ENCODE measurements around the gene ZMYND11. TPM values are rescaled to one million over a fixed set of nuclear protein-coding genes. Genes with fewer than 3 reads are reported as not detected.
A peak's percentile ranks its signal among the peaks of the same experiment; 100 is the strongest.
"Not testable (repeated sequence)": the region's sequence is repeated elsewhere in the genome, so short reads cannot be mapped to it uniquely, and the experiment has no call there.

Gene ZMYND11
- total RNA-seq, 1 donor from 2014 or later = 49.2 TPM

DNA sequence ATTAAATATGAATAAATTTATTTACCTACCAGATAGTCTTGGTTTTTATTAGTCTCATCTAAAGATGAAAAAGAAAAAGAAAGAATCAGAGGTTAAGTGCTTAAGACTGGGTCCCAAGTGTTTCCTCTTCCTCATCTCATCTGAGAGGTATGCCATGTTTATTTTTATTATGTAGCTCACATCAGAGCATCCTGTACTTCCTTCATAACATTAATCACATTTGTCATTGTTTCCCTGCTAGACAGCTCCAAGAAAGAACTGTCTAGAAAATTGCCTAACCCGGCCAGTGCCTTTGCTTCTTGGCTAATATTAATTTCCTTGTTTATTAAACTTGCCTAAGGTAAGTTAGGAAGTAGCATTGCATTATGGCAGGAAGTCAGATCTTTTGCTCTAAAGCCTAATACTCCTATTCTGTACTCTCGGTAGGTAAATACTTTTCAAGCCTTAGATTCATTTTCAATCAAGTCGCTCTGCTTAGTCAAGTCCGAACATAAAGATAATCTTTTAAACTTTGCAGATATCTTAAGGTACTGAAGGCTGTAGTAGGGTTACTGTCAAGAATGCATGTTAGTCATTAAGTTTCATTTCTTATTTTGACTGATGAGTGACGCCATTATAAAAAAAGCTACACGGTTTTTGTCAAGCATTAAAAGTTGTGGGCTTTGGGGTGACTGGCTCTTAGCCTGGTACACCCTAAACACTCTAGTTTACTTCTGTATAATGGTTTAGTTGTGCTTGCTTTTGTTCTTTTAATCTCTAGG lies 47.4 kb downstream of the ZMYND11 start:
- Histone ChIP-seq H3K27me3 (ENCODE audit: control insufficient read depth, insufficient read depth, low read length) (no peaks in the 10 kb centered on the region), H3K36me3 (ENCODE audit: control insufficient read depth, insufficient read depth, low read length) (peaks cover 2% of the 10 kb centered on the region), H3K4me3 (ENCODE audit: low read depth, low read length) (no peak overlapping the region)
- DNase-seq (ENCODE audit: low read depth) (peak; percentile 11), FAIRE-seq (no peak)
- TF ChIP-seq, protein P1, sequence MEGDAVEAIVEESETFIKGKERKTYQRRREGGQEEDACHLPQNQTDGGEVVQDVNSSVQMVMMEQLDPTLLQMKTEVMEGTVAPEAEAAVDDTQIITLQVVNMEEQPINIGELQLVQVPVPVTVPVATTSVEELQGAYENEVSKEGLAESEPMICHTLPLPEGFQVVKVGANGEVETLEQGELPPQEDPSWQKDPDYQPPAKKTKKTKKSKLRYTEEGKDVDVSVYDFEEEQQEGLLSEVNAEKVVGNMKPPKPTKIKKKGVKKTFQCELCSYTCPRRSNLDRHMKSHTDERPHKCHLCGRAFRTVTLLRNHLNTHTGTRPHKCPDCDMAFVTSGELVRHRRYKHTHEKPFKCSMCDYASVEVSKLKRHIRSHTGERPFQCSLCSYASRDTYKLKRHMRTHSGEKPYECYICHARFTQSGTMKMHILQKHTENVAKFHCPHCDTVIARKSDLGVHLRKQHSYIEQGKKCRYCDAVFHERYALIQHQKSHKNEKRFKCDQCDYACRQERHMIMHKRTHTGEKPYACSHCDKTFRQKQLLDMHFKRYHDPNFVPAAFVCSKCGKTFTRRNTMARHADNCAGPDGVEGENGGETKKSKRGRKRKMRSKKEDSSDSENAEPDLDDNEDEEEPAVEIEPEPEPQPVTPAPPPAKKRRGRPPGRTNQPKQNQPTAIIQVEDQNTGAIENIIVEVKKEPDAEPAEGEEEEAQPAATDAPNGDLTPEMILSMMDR (IDR thresholded peaks at IDR 0.05; ENCODE audit: insufficient read depth, low read length, severe bottlenecking) = no peak

DNA sequence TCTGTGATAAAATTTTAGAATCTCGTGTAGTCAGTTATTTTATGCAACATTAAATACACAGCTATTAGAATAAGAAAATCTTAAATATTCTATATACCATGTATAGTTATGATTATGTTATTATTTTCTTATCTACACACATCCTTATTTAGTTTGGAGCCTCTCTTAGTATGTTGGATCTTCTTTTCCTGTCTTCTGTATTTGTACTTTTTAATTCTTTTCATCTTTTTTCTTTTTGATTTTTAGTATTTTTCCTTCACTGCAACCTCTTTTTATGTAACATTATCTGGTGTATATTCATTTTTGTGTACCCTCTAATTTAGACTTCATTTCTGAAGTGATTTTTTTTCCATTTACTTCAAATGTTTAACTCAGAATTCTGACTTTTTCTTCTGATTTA lies 48.9 kb downstream of the ZMYND11 start:
- Histone ChIP-seq H3K36me3 (ENCODE audit: control insufficient read depth, insufficient read depth, low read length) (peaks cover 2% of the 10 kb centered on the region), H3K27me3 (ENCODE audit: control insufficient read depth, insufficient read depth, low read length) (no peaks in the 10 kb centered on the region), H3K4me3 (ENCODE audit: low read depth, low read length) (no peak overlapping the region)
- TF ChIP-seq, protein P1 (IDR thresholded peaks at IDR 0.05; ENCODE audit: insufficient read depth, low read length, severe bottlenecking) = no peak
- no peak for DNase-seq (ENCODE audit: low read depth)
- no peak for FAIRE-seq

DNA sequence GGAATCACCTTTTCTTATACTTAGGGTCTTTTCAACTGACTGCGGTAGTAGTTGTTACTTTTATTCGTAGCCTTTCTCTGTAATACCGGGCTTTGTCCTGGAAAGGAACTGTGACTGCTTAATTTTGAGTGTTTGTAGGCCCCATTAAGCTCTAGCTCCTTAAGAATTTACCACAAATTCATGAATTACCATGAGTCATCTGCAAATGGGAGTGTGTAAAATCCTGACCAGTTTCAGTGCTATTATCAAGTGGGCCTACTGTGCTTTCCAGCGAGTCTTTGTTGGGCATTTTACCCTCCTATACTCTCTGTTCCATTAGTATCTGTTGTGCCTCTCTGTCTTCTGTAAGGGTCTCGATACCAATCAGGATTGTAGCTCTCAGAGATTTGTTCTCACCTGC lies 49.7 kb downstream of the ZMYND11 start:
- H3K27me3 ChIP-seq (ENCODE audit: control insufficient read depth, insufficient read depth, low read length) = no peaks in the 10 kb centered on the region
- peaks cover 2% of the 10 kb centered on the region for H3K36me3 ChIP-seq (ENCODE audit: control insufficient read depth, insufficient read depth, low read length)
- TF ChIP-seq, protein P1 (IDR thresholded peaks at IDR 0.05; ENCODE audit: insufficient read depth, low read length, severe bottlenecking) = no peak
- no peak overlapping the region for H3K4me3 ChIP-seq (ENCODE audit: low read depth, low read length)
- no peak for FAIRE-seq
- DNase-seq (ENCODE audit: low read depth) = peak; percentile 10

DNA sequence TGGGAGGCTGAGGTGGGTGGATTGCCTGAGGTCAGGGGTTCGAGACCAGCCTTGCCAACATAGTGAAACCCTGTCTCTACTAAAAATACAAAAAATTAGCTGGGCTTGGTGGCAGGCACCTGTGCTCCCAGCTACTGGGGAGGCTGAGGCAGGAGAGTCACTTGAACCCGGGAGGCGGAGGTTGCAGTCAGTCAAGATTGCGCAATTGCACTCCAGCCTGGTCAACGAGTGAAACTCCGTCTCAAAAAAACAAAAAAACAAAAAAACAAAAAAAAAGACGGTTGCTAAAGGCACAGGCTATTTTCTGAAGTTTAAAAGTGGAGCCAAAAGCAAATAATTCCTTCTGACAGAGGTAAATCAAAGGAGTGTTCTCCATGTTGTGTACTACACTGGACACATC lies 50.3 kb downstream of the ZMYND11 start:
- H3K36me3 ChIP-seq (ENCODE audit: control insufficient read depth, insufficient read depth, low read length); FAIRE-seq; H3K27me3 ChIP-seq (ENCODE audit: control insufficient read depth, insufficient read depth, low read length); DNase-seq (ENCODE audit: low read depth); H3K4me3 ChIP-seq (ENCODE audit: low read depth, low read length): not testable (repeated sequence)

DNA sequence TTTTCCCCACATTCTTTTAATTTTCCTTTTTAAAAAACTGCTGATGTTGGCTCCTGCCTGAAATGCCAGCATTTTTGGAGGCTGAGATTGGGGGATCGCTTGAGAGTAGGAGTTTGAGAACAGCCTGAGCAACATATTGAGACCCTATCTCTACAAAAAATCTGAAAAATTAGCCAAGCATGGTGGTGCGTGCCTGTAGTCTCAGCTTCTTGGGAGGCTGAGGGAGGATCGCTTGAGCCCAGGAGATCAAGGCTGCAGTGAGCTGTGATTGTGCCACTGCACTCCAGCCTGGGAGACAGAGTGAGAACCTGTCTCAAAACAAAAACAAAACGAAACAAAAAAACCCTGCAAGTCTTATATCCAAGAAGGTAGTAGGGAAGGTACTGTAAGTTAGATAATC lies 51.7 kb downstream of the ZMYND11 start:
- TF ChIP-seq, protein P1 (IDR thresholded peaks at IDR 0.05; ENCODE audit: insufficient read depth, low read length, severe bottlenecking) = no peak
- Histone ChIP-seq H3K36me3 (ENCODE audit: control insufficient read depth, insufficient read depth, low read length) (no peaks in the 10 kb centered on the region), H3K27me3 (ENCODE audit: control insufficient read depth, insufficient read depth, low read length) (no peaks in the 10 kb centered on the region), H3K4me3 (ENCODE audit: low read depth, low read length) (no peak overlapping the region)
- FAIRE-seq = no peak
- no peak for DNase-seq (ENCODE audit: low read depth)

DNA sequence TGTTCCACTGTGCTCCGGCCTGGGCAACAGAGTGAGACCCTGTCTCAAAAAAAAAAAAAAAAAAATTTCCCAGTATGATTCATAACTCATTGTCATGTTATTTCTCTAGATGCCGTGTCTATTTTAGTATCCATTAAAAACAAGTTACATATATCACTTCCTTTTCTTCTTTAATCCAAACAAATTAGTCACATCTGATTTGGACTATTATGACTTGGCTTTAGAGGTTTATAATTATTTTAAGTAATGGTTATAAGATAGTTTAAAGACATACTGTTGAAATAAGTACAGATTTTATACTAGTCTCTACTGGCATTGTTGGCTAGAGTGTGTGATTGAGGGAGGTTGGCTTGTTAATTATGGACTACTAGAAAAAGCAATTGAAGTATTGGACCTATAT lies 53.3 kb downstream of the ZMYND11 start:
- Histone ChIP-seq H3K27me3 (ENCODE audit: control insufficient read depth, insufficient read depth, low read length) (no peaks in the 10 kb centered on the region), H3K36me3 (ENCODE audit: control insufficient read depth, insufficient read depth, low read length) (no peaks in the 10 kb centered on the region), H3K4me3 (ENCODE audit: low read depth, low read length) (no peak overlapping the region)
- TF ChIP-seq, protein P1 (IDR thresholded peaks at IDR 0.05; ENCODE audit: insufficient read depth, low read length, severe bottlenecking) = no peak
- no peak for FAIRE-seq
- DNase-seq (ENCODE audit: low read depth) = peak; percentile 21
